Measurements from ENCODE around the gene CCAR1.
"Not testable (repeated sequence)": the region's sequence is repeated elsewhere in the genome, so short reads cannot be mapped to it uniquely, and the experiment has no call there.

Gene CCAR1

GRCh38 chr10:68826764-68827591, 105.9 kb downstream of the CCAR1 start, which contains the start of gene STOX1:
TSS of gene STOX1 (plus strand) at chr10:68827531. CDS start at chr10:68827624, 93 bp downstream.
- TF ChIP-seq EZH2 (optimal IDR thresholded peaks at IDR 0.05; ENCODE audit: low read depth, low read length) (no peak), EZH2phosphoT487 (IDR thresholded peaks at IDR 0.05; ENCODE audit: low read length) (no peak)
- TF ChIP-seq, protein P1, sequence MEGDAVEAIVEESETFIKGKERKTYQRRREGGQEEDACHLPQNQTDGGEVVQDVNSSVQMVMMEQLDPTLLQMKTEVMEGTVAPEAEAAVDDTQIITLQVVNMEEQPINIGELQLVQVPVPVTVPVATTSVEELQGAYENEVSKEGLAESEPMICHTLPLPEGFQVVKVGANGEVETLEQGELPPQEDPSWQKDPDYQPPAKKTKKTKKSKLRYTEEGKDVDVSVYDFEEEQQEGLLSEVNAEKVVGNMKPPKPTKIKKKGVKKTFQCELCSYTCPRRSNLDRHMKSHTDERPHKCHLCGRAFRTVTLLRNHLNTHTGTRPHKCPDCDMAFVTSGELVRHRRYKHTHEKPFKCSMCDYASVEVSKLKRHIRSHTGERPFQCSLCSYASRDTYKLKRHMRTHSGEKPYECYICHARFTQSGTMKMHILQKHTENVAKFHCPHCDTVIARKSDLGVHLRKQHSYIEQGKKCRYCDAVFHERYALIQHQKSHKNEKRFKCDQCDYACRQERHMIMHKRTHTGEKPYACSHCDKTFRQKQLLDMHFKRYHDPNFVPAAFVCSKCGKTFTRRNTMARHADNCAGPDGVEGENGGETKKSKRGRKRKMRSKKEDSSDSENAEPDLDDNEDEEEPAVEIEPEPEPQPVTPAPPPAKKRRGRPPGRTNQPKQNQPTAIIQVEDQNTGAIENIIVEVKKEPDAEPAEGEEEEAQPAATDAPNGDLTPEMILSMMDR (IDR thresholded peaks at IDR 0.05; ENCODE audit: low read length): no peak
- no peaks in the 10 kb centered on the region for H4K20me1 ChIP-seq (ENCODE audit: insufficient read depth, low read length)

DNA sequence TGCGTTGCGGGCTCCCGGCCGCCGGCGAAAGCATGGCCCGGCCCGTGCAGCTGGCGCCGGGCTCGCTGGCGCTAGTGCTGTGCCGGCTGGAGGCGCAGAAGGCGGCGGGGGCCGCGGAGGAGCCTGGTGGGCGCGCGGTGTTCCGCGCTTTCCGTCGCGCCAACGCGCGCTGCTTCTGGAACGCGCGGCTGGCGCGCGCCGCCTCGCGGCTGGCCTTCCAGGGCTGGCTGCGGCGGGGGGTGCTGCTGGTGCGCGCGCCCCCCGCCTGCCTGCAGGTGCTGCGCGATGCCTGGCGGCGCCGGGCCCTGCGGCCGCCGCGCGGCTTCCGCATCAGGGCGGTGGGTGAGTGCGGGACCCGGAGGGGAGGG, 106.5 kb downstream of the CCAR1 start:
- H3F3A ChIP-seq (ENCODE audit: insufficient read depth, low read length): peaks cover 10% of the 10 kb centered on the region; the same call in 1 of the 2 replicates
- H2AFZ ChIP-seq (ENCODE audit: low read length); H3K4me3 ChIP-seq (ENCODE audit: low read length); DNase-seq; H3K9ac ChIP-seq (ENCODE audit: low read length); H3K4me1 ChIP-seq (ENCODE audit: low read length); H3K4me2 ChIP-seq (ENCODE audit: low read depth, low read length); H4K20me1 ChIP-seq (ENCODE audit: insufficient read depth, low read length); H3K27ac ChIP-seq (ENCODE audit: low read length); H3K27me3 ChIP-seq (replicated peaks; ENCODE audit: insufficient read depth, low read length); H3K9me2 ChIP-seq (replicated peaks; ENCODE audit: insufficient read depth, low read length); H3K79me2 ChIP-seq (ENCODE audit: low read length); H3K9me3 ChIP-seq (replicated peaks; ENCODE audit: insufficient read depth, low read length); H3K36me3 ChIP-seq (replicated peaks; ENCODE audit: insufficient read depth, low read length): not testable (repeated sequence)

More at GRCh38 chr10:68826764-68827591, 105.9 kb downstream of the CCAR1 start, which contains the start of gene STOX1:
- DNase-seq: peak; percentile 84
- peaks cover 10% of the 10 kb centered on the region; the same call in 1 of the 2 replicates for H3F3A ChIP-seq (ENCODE audit: insufficient read depth, low read length)
- no peaks in the 10 kb centered on the region for H3K4me1 ChIP-seq (ENCODE audit: low read length)
- H3K9me3 ChIP-seq (replicated peaks; ENCODE audit: insufficient read depth, low read length): no peaks in the 10 kb centered on the region
- no peaks in the 10 kb centered on the region for H3K9me2 ChIP-seq (replicated peaks; ENCODE audit: insufficient read depth, low read length)
- 0 out of 2 replicates have a peak within 1 kb of the TSS, but pooled peaks have one; percentile 21 for H3K27ac ChIP-seq (ENCODE audit: low read length)
- H3K4me3 ChIP-seq (ENCODE audit: low read length): peak within 1 kb of the TSS; percentile 91
- no peaks in the 10 kb centered on the region for H3K27me3 ChIP-seq (replicated peaks; ENCODE audit: insufficient read depth, low read length)
- H3K36me3 ChIP-seq (replicated peaks; ENCODE audit: insufficient read depth, low read length): no peaks in the 10 kb centered on the region
- peak within 1 kb of the TSS; percentile 73 for H3K9ac ChIP-seq (ENCODE audit: low read length)
- peak within 1 kb of the TSS; percentile 100 for H3K4me2 ChIP-seq (ENCODE audit: low read depth, low read length)
- peak within 1 kb of the TSS; percentile 92 for H2AFZ ChIP-seq (ENCODE audit: low read length)
- no peaks in the 10 kb centered on the region for H3K79me2 ChIP-seq (ENCODE audit: low read length)

- Histone ChIP-seq H2AFZ (ENCODE audit: low read length) (peak overlapping the region; percentile 69), H3K4me2 (ENCODE audit: low read depth, low read length) (peak overlapping the region; percentile 75), H3F3A (ENCODE audit: insufficient read depth, low read length) (peaks cover 10% of the 10 kb centered on the region; the same call in 1 of the 2 replicates), H3K4me3 (ENCODE audit: low read length) (peak overlapping the region; percentile 56), H3K9ac (ENCODE audit: low read length) (peak overlapping the region; percentile 28; the same call in 1 of the 2 replicates)
- not testable (repeated sequence) for H4K20me1 ChIP-seq (ENCODE audit: insufficient read depth, low read length); H3K9me3 ChIP-seq (replicated peaks; ENCODE audit: insufficient read depth, low read length); H3K9me2 ChIP-seq (replicated peaks; ENCODE audit: insufficient read depth, low read length); H3K4me1 ChIP-seq (ENCODE audit: low read length); H3K27ac ChIP-seq (ENCODE audit: low read length); H3K36me3 ChIP-seq (replicated peaks; ENCODE audit: insufficient read depth, low read length); H3K79me2 ChIP-seq (ENCODE audit: low read length); H3K27me3 ChIP-seq (replicated peaks; ENCODE audit: insufficient read depth, low read length)
- DNase-seq: peak; percentile 17
Measured at GRCh38 chr10:68828083-68828601, 107.1 kb downstream of the CCAR1 start.

GRCh38 chr10:68828833-68829232, 107.8 kb downstream of the CCAR1 start:
- no peak for TF ChIP-seq EZH2phosphoT487 (IDR thresholded peaks at IDR 0.05; ENCODE audit: low read length)
- no peak for TF ChIP-seq EZH2 (optimal IDR thresholded peaks at IDR 0.05; ENCODE audit: low read depth, low read length)
- TF ChIP-seq, protein P1 (IDR thresholded peaks at IDR 0.05; ENCODE audit: low read length): no peak
- Histone ChIP-seq H3K36me3 (replicated peaks; ENCODE audit: insufficient read depth, low read length) (no peaks in the 10 kb centered on the region), H3K4me3 (ENCODE audit: low read length) (peak overlapping the region; percentile 56; the same call in 1 of the 2 replicates), H3K4me2 (ENCODE audit: low read depth, low read length) (peak overlapping the region; percentile 75), H3K79me2 (ENCODE audit: low read length) (no peaks in the 10 kb centered on the region), H3K27ac (ENCODE audit: low read length) (no peak overlapping the region), H3K9me2 (replicated peaks; ENCODE audit: insufficient read depth, low read length) (no peaks in the 10 kb centered on the region), H3K27me3 (replicated peaks; ENCODE audit: insufficient read depth, low read length) (no peaks in the 10 kb centered on the region), H3K4me1 (ENCODE audit: low read length) (no peaks in the 10 kb centered on the region), H3K9me3 (replicated peaks; ENCODE audit: insufficient read depth, low read length) (no peaks in the 10 kb centered on the region), H4K20me1 (ENCODE audit: insufficient read depth, low read length) (no peaks in the 10 kb centered on the region), H2AFZ (ENCODE audit: low read length) (no peak overlapping the region), H3F3A (ENCODE audit: insufficient read depth, low read length) (peaks cover 10% of the 10 kb centered on the region; the same call in 1 of the 2 replicates), H3K9ac (ENCODE audit: low read length) (no peak overlapping the region)
- no peak for DNase-seq

Measured in MM.1S (cell line).